H1 (cell line): ENCODE measurements around the gene DDIAS. TPM values are rescaled to one million over a fixed set of nuclear protein-coding genes. Genes with fewer than 3 reads are reported as not detected.

Experiments
- CTCF ChIA-PET: fragments of 300-600 bp; sonication (Branson Sonifier 250); formaldehyde crosslinking; loops from one replicate; lab custom pipeline; 2021; ENCODE audit not compliant: partially characterized antibody; lab: Charles Lee
- POLR2A ChIA-PET: fragments of 300-600 bp; sonication (Branson Sonifier 250); formaldehyde crosslinking; loops from one replicate; lab custom pipeline; 2021; ENCODE audit warnings: inconsistent platforms; ENCODE audit not compliant: partially characterized antibody; lab: Charles Lee
- DNase-seq, 2 experiments: peaks; one replicate each; pipeline versions ENCODE4 v3.0.0 to v3.0.0-alpha.2; 2010 to 2022; ENCODE audit warnings: low spot score in 2 of 2, low read depth in 1 of 2, mixed read lengths in 1 of 2
- FAIRE-seq: peaks from 2 replicates; lab custom pipeline; 2011; peaks lifted over from hg19 to GRCh38; lab: Jason Lieb, UNC
- H2AFZ ChIP-seq: 2 replicates; pipeline ENCODE4 v1.8.1; 2012; ENCODE audit warnings: low read length, inconsistent platforms
- H2AK5ac ChIP-seq: 2 replicates; pipeline ENCODE4 v1.6.1; 2013; ENCODE audit warnings: low read depth, low read length
- H2BK120ac ChIP-seq: replicated peaks from 2 replicates; pipeline ENCODE3; 2013; ENCODE audit warnings: low read depth, low read length, inconsistent platforms
- H2BK12ac ChIP-seq: 2 replicates; pipeline ENCODE4 v1.6.1; 2013; ENCODE audit warnings: low read depth, low read length
- H2BK15ac ChIP-seq: 2 replicates; pipeline ENCODE4 v1.6.1; 2013; ENCODE audit warnings: low read length
- H2BK20ac ChIP-seq: 2 replicates; pipeline ENCODE4 v1.6.1; 2013; ENCODE audit warnings: low read length
- H2BK5ac ChIP-seq: 2 replicates; pipeline ENCODE4 v1.6.1; 2013; ENCODE audit warnings: low read depth, low read length
- H3K14ac ChIP-seq: 2 replicates; pipeline ENCODE4 v1.6.1; 2013; ENCODE audit warnings: inconsistent platforms; ENCODE audit not compliant: insufficient read length
- H3K18ac ChIP-seq: 2 replicates; pipeline ENCODE4 v1.6.1; 2013; ENCODE audit warnings: low read length; ENCODE audit errors: extremely low read depth
- H3K23ac ChIP-seq: 2 replicates; pipeline ENCODE4 v1.6.1; 2013; ENCODE audit warnings: inconsistent platforms; ENCODE audit not compliant: insufficient read length
- H3K23me2 ChIP-seq: 2 replicates; pipeline ENCODE4 v1.6.1; 2013; ENCODE audit warnings: low read depth, low read length
- H3K27ac ChIP-seq: 2 replicates; pipeline ENCODE4 v1.6.1; 2011; ENCODE audit warnings: low read depth, low read length, inconsistent platforms
- H3K27me3 ChIP-seq, 4 experiments: replicated peaks in 1 of 4; 1 replicate in 1 of 4; 2 replicates in 3 of 4; pipeline versions ENCODE4 v1.6.1 to v1.8.1; 2011 to 2013; ENCODE audit warnings: low read length in 3 of 4, mild to moderate bottlenecking in 3 of 4, inconsistent platforms in 2 of 4, mixed read lengths in 2 of 4, moderate library complexity in 1 of 4; ENCODE audit not compliant: control insufficient read depth in 3 of 4, insufficient read depth in 3 of 4; ENCODE audit errors: extremely low read depth in 1 of 4
- H3K36me3 ChIP-seq, 4 experiments: 2 replicates each; pipeline versions ENCODE4 v1.6.1 to v1.8.1; 2011 to 2013; ENCODE audit warnings: mild to moderate bottlenecking in 4 of 4, low read length in 3 of 4, moderate library complexity in 2 of 4, control low read depth in 1 of 4, inconsistent platforms in 1 of 4; ENCODE audit not compliant: insufficient read depth in 4 of 4, control insufficient read depth in 2 of 4
- H3K4ac ChIP-seq: replicated peaks from 2 replicates; pipeline ENCODE3; 2013; ENCODE audit warnings: low read length, low read depth, mixed read lengths, inconsistent platforms; ENCODE audit not compliant: insufficient read length
- H3K4me1 ChIP-seq, 4 experiments: replicated peaks in 1 of 4; 1 replicate in 1 of 4; 2 replicates in 3 of 4; pipeline versions ENCODE4 v1.6.1 to v1.8.1; 2011 to 2013; ENCODE audit warnings: low read length in 3 of 4, inconsistent platforms in 2 of 4, mixed read lengths in 1 of 4; ENCODE audit not compliant: insufficient read depth in 4 of 4, control insufficient read depth in 3 of 4
- H3K4me2 ChIP-seq, 2 experiments: 2 replicates each; pipeline versions ENCODE4 v1.6.1 to v1.8.1; 2011 to 2013; ENCODE audit warnings: low read depth in 2 of 2, low read length in 2 of 2, control low read depth in 1 of 2, inconsistent platforms in 1 of 2, mild to moderate bottlenecking in 1 of 2; ENCODE audit not compliant: insufficient read depth in 1 of 2
- H3K4me3 ChIP-seq, 4 experiments: fragments of 200-600, 300-600 bp in 1 of 4; sonication (generic), shearing (Covaris generic), sonication (Bioruptor Twin) in 1 of 4; 2 replicates each; pipeline versions ENCODE4 v1.5.1 to v1.8.1; 2011 to 2016; ENCODE audit warnings: low read length in 4 of 4, low read depth in 3 of 4, control low read depth in 2 of 4, inconsistent platforms in 2 of 4, mild to moderate bottlenecking in 2 of 4, mixed read lengths in 1 of 4, moderate library complexity in 1 of 4; ENCODE audit not compliant: insufficient read depth in 2 of 4; ENCODE audit errors: extremely low read depth in 1 of 4
- H3K56ac ChIP-seq: replicated peaks from 2 replicates; pipeline ENCODE3; 2013; ENCODE audit warnings: low read depth, mild to moderate bottlenecking, mixed read lengths, low read length, inconsistent platforms; ENCODE audit not compliant: insufficient read length
- H3K79me1 ChIP-seq: 2 replicates; pipeline ENCODE4 v1.6.1; 2013; ENCODE audit warnings: low read depth, low read length, control low read depth
- H3K79me2 ChIP-seq, 2 experiments: 2 replicates each; pipeline versions ENCODE4 v1.6.1 to v1.8.1; 2012 to 2013; ENCODE audit warnings: low read length in 2 of 2, mild to moderate bottlenecking in 2 of 2, inconsistent platforms in 1 of 2; ENCODE audit not compliant: insufficient read depth in 2 of 2, control insufficient read depth in 1 of 2
- H3K9ac ChIP-seq, 4 experiments: replicated peaks in 1 of 4; 1 replicate in 1 of 4; 2 replicates in 3 of 4; pipeline versions ENCODE4 v1.6.1 to v1.8.1; 2011 to 2013; ENCODE audit warnings: low read depth in 3 of 4, low read length in 3 of 4, control low read depth in 2 of 4, mild to moderate bottlenecking in 2 of 4, moderate library complexity in 2 of 4, inconsistent platforms in 1 of 4; ENCODE audit errors: extremely low read depth in 1 of 4
- H3K9me3 ChIP-seq, 2 experiments: 2 replicates each; pipeline versions ENCODE4 v1.6.1 to v1.8.1; 2012 to 2013; ENCODE audit warnings: mild to moderate bottlenecking in 2 of 2, moderate library complexity in 2 of 2, control low read depth in 1 of 2, inconsistent platforms in 1 of 2, low read depth in 1 of 2, low read length in 1 of 2, mixed read lengths in 1 of 2; ENCODE audit not compliant: insufficient read depth in 2 of 2
- H4K20me1 ChIP-seq, 2 experiments: replicated peaks in 1 of 2; 2 replicates each; pipeline versions ENCODE3 to v1.8.1; 2011 to 2013; ENCODE audit warnings: inconsistent platforms in 2 of 2, low read length in 2 of 2, mild to moderate bottlenecking in 1 of 2; ENCODE audit not compliant: insufficient read depth in 2 of 2, control insufficient read depth in 1 of 2
- H4K5ac ChIP-seq: 2 replicates; pipeline ENCODE4 v1.6.1; 2013; ENCODE audit warnings: low read length, low read depth, mixed read lengths, inconsistent platforms; ENCODE audit not compliant: insufficient read length
- H4K8ac ChIP-seq: 2 replicates; pipeline ENCODE4 v1.8.0; 2013; ENCODE audit warnings: mild to moderate bottlenecking, moderate library complexity, low read length, inconsistent platforms; ENCODE audit not compliant: insufficient read depth; ENCODE audit errors: extremely low read depth
- H4K91ac ChIP-seq: replicated peaks from 2 replicates; pipeline ENCODE3; 2013; ENCODE audit warnings: low read length, mixed read lengths, inconsistent platforms; ENCODE audit not compliant: insufficient read length
- ASH2L ChIP-seq: fragments of 200-600, 300-600 bp; sonication (generic); IDR thresholded peaks from one replicate; pipeline ENCODE4 v1.7.1; 2017; ENCODE audit warnings: low read length
- CBX8 ChIP-seq: fragments of 300-800, 300-1000 bp; sonication (generic); IDR thresholded peaks from 2 replicates; pipeline ENCODE4 v1.7.1; 2016; ENCODE audit warnings: low read depth, low read length, borderline replicate concordance
- CHD1 ChIP-seq: IDR thresholded peaks from 2 replicates; pipeline ENCODE4 v1.6.1; 2012; ENCODE audit warnings: low read depth, low read length, improper control_type of control experiment
- CHD2 ChIP-seq: IDR thresholded peaks from 2 replicates; pipeline ENCODE4 v1.6.1; 2012; ENCODE audit warnings: low read length, improper control_type of control experiment
- EZH2 ChIP-seq: fragments of 200-600 bp; sonication (generic); IDR thresholded peaks from 2 replicates; pipeline ENCODE4 v1.7.1; 2012; ENCODE audit warnings: low read depth, mild to moderate bottlenecking, moderate library complexity, low read length, inconsistent platforms; ENCODE audit not compliant: severe bottlenecking
- HDAC6 ChIP-seq: IDR thresholded peaks from one replicate; pipeline ENCODE4 v1.7.1; 2012; ENCODE audit warnings: low read depth, mild to moderate bottlenecking, inconsistent platforms, low read length, moderate library complexity
- PHF8 ChIP-seq: fragments of 200-600 bp; sonication (generic); conservative IDR thresholded peaks from 2 replicates; pipeline ENCODE4 v1.7.1; 2012; ENCODE audit warnings: low read depth, mild to moderate bottlenecking, inconsistent platforms, low read length, moderate library complexity
- POLR2AphosphoS5 ChIP-seq: IDR thresholded peaks from 2 replicates; pipeline ENCODE4 v1.6.1; 2011; ENCODE audit warnings: low read depth, low read length
- POU5F1 ChIP-seq: IDR thresholded peaks from 2 replicates; pipeline ENCODE4 v1.6.1; 2011; ENCODE audit warnings: low read depth, mild to moderate bottlenecking, low read length, moderate library complexity
- RAD21 ChIP-seq, 2 experiments: IDR thresholded peaks in 1 of 2; conservative IDR thresholded peaks in 1 of 2; 2 replicates each; pipeline ENCODE4 v1.6.1; 2011; ENCODE audit warnings: low read depth in 2 of 2, low read length in 2 of 2, improper control_type of control experiment in 1 of 2, inconsistent platforms in 1 of 2, mild to moderate bottlenecking in 1 of 2, moderate library complexity in 1 of 2
- SAP30 ChIP-seq: fragments of 300-600 bp; sonication (generic); IDR thresholded peaks from 2 replicates; pipeline ENCODE4 v1.7.1; 2012; ENCODE audit warnings: low read length, moderate library complexity, mild to moderate bottlenecking, inconsistent platforms; ENCODE audit not compliant: insufficient read depth, insufficient replicate concordance
- SIX5 ChIP-seq: IDR thresholded peaks from 2 replicates; pipeline ENCODE4 v1.6.1; 2011; ENCODE audit warnings: mild to moderate bottlenecking, low read depth, low read length
- SUZ12 ChIP-seq: fragments of 200-600 bp; sonication (generic); IDR thresholded peaks from 2 replicates; pipeline ENCODE4 v1.6.1; 2012; ENCODE audit warnings: mild to moderate bottlenecking, inconsistent platforms, low read length, moderate library complexity, mixed read lengths
- TAF7 ChIP-seq: optimal IDR thresholded peaks from 2 replicates; pipeline ENCODE3; 2011; ENCODE audit warnings: low read depth, mild to moderate bottlenecking, inconsistent platforms, low read length, moderate library complexity, borderline replicate concordance
- TCF12 ChIP-seq: IDR thresholded peaks from 2 replicates; pipeline ENCODE4 v1.6.1; 2011; ENCODE audit warnings: low read depth, mild to moderate bottlenecking, low read length
- YY1 ChIP-seq: IDR thresholded peaks from 2 replicates; pipeline ENCODE4 v1.6.1; 2011; ENCODE audit warnings: low read depth, mild to moderate bottlenecking, low read length
- polyA plus RNA-seq, 7 experiments: library from polyadenylated mRNA; depleted of rRNA in 3 of 7; stranded (reverse) in 5 of 7; unstranded in 2 of 7; fragments of >200 nt in 5 of 7; fragments of 200-250 nt in 2 of 7; gene quantifications; 1 replicate in 5 of 7; 2 replicates in 1 of 7; 4 replicates in 1 of 7; pipeline versions ENCODE4 v1.2.1 to v1.2.3, GENCODE V29; 2011 to 2013; ENCODE audit warnings: missing spikeins in 2 of 7, mixed read lengths in 2 of 7
- total RNA-seq: library from RNA; stranded (reverse); fragmentation: NEBNext Ultra II Directional; extraction: Animal tissue kit (Norgen Biotek cat#: 25700); gene quantifications from 2 replicates; pipeline ENCODE4 v1.2.1, GENCODE V29; 2021

Gene DDIAS
- total and polyA plus RNA-seq, 2 of the 8 experiments (the other 6 are each of a cell fraction or from before 2014, with no cell fraction given): 11.6 to 25.7 TPM

GRCh38 chr11:82980292-82980691, 78.8 kb downstream of the DDIAS start:
- Histone ChIP-seq H4K5ac (no peak overlapping the region), H3K23ac (no peak overlapping the region), H3K4me2 (no peak overlapping the region), H3K56ac (no peak overlapping the region), H3K36me3 (no peaks in the 10 kb centered on the region), H2BK12ac (no peak overlapping the region), H3K27ac (no peak overlapping the region), H2BK20ac (no peak overlapping the region), H3K79me2 (no peaks in the 10 kb centered on the region), H3K14ac (no peak overlapping the region), H3K9me3 (no peaks in the 10 kb centered on the region), H3K4me3 (no peak overlapping the region), H4K20me1 (no peaks in the 10 kb centered on the region), H2AFZ (no peak overlapping the region), H4K91ac (no peak overlapping the region), H3K4me1 (no peaks in the 10 kb centered on the region; a peak in 1 of 7 replicates), H4K8ac (no peak overlapping the region), H3K4ac (no peak overlapping the region), H3K23me2 (no peaks in the 10 kb centered on the region), H2BK15ac (no peak overlapping the region), H2BK120ac (no peak overlapping the region), H2BK5ac (no peak overlapping the region), H3K27me3 (no peaks in the 10 kb centered on the region), H3K9ac (no peak overlapping the region), H2AK5ac (no peak overlapping the region), H3K18ac (no peak overlapping the region), H3K79me1 (no peaks in the 10 kb centered on the region)
- ChIA-PET CTCF (interaction anchor here (0.9 to 1.0 kb wide), 2 partner anchors 10 to 54 kb away, joined by 3 read pairs; no protein-coding TSS in a partner anchor), POLR2A (no interaction called here)
- DNase-seq (no peak), FAIRE-seq (no peak)
- TF ChIP-seq POU5F1: no peak
- TF ChIP-seq CHD1: no peak
- no peak for TF ChIP-seq CBX8
- no peak for TF ChIP-seq CHD2
- TF ChIP-seq EZH2: no peak
- TF ChIP-seq HDAC6: no peak
- no peak for TF ChIP-seq SAP30
- TF ChIP-seq SIX5: no peak
- no peak for TF ChIP-seq RAD21 (IDR thresholded peaks at IDR 0.05 in 1 of 2, conservative IDR thresholded peaks at IDR 0.05 in 1 of 2; ENCODE audit: low read depth in 2 of 2, low read length in 2 of 2)
- no peak for TF ChIP-seq POLR2AphosphoS5
- TF ChIP-seq ASH2L: no peak
- no peak for TF ChIP-seq SUZ12
- no peak for TF ChIP-seq PHF8
- TF ChIP-seq TAF7: no peak
- TF ChIP-seq YY1: no peak
- TF ChIP-seq TCF12: no peak
